PFSK-1 (cell line): Measurements from ENCODE around the gene TRAPPC12.

ENCODE experiments used
- POLR2AphosphoS5 ChIP-seq: IDR thresholded peaks from 2 replicates; pipeline ENCODE4 v1.6.1; 2012; ENCODE audit warnings: low read depth, mild to moderate bottlenecking, control low read depth, low read length, moderate library complexity
- TF ChIP-seq, protein P1 (sequence below), 2 experiments: IDR thresholded peaks; 2 replicates each; pipeline versions ENCODE4 v1.6.1 to v1.8.0; 2011 to 2012; ENCODE audit warnings: low read depth in 2 of 2, low read length in 2 of 2, control low read depth in 1 of 2, inconsistent platforms in 1 of 2, mild to moderate bottlenecking in 1 of 2, moderate library complexity in 1 of 2; ENCODE audit not compliant: insufficient read depth in 1 of 2

DNA sequence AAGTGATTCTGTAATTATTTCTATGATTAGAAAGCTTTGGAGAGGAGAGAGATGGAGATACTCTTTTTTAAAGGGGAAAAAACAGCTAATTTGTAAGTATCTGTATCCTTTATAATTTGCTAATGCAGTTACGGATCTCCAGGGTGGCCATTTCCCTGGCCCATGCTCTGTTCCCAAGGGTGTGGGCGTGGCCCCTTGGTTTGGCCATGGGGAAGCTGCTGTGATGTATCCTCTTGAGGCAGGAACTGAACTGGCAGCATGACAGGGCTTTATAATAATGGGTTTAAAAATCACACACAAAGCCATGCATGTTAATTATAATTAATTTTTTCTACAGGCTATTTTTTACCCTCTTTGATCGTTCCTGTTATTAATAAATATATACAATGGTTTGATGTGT is 27.0 kb downstream of the TRAPPC12 start:
- TF ChIP-seq, protein P1, sequence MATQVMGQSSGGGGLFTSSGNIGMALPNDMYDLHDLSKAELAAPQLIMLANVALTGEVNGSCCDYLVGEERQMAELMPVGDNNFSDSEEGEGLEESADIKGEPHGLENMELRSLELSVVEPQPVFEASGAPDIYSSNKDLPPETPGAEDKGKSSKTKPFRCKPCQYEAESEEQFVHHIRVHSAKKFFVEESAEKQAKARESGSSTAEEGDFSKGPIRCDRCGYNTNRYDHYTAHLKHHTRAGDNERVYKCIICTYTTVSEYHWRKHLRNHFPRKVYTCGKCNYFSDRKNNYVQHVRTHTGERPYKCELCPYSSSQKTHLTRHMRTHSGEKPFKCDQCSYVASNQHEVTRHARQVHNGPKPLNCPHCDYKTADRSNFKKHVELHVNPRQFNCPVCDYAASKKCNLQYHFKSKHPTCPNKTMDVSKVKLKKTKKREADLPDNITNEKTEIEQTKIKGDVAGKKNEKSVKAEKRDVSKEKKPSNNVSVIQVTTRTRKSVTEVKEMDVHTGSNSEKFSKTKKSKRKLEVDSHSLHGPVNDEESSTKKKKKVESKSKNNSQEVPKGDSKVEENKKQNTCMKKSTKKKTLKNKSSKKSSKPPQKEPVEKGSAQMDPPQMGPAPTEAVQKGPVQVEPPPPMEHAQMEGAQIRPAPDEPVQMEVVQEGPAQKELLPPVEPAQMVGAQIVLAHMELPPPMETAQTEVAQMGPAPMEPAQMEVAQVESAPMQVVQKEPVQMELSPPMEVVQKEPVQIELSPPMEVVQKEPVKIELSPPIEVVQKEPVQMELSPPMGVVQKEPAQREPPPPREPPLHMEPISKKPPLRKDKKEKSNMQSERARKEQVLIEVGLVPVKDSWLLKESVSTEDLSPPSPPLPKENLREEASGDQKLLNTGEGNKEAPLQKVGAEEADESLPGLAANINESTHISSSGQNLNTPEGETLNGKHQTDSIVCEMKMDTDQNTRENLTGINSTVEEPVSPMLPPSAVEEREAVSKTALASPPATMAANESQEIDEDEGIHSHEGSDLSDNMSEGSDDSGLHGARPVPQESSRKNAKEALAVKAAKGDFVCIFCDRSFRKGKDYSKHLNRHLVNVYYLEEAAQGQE (IDR thresholded peaks at IDR 0.05; ENCODE audit: insufficient read depth in 1 of 2, low read depth in 2 of 2, low read length in 2 of 2): no peak
- no peak for TF ChIP-seq POLR2AphosphoS5
